ENCODE results near the gene ISL1. TPM values are rescaled to one million over a fixed set of nuclear protein-coding genes. Genes with fewer than 3 reads are reported as not detected.

The ISL1 gene
- polyA plus RNA-seq, 1 donor (not counting 4 experiments of a cell fraction or from before 2014, with no cell fraction given): 4.5 TPM

- H3K79me2 ChIP-seq (ENCODE audit: control insufficient read depth, insufficient read depth, low read length): no peaks in the 10 kb centered on the region
- no peak overlapping the region for H3K9ac ChIP-seq (ENCODE audit: control insufficient read depth, extremely low read depth, insufficient read depth, low read length)
- H4K20me1 ChIP-seq (ENCODE audit: control insufficient read depth, extremely low read depth, insufficient read depth, low read length): no peaks in the 10 kb centered on the region
- H3K9me3 ChIP-seq (ENCODE audit: control insufficient read depth, low read depth, low read length): no peaks in the 10 kb centered on the region
- dilution Hi-C loops (cut with MboI; ENCODE audit: extremely low pct_ligation_motif_present, low sequenced_read_pairs): no loop called here
- no peak overlapping the region for H2AFZ ChIP-seq (ENCODE audit: control insufficient read depth, low read length)
- TF ChIP-seq CTCF (optimal IDR thresholded peaks at IDR 0.05 in 1 of 3, IDR thresholded peaks at IDR 0.05 in 1 of 3, conservative IDR thresholded peaks at IDR 0.05 in 1 of 3; ENCODE audit: extremely low read depth in 1 of 3, insufficient read depth in 2 of 3, low read length in 3 of 3) (no peak), EZH2 (IDR thresholded peaks at IDR 0.05; ENCODE audit: low read length) (no peak)
- H3K27me3 ChIP-seq (ENCODE audit: control insufficient read depth, extremely low read depth, insufficient read depth, low read length): peaks cover 4% of the 10 kb centered on the region
- FAIRE-seq (no peak), DNase-seq (ENCODE audit: low read depth, low spot score) (no peak)
- H3K4me1 ChIP-seq (ENCODE audit: control insufficient read depth, extremely low read depth, insufficient read depth, low read length): peaks cover 8% of the 10 kb centered on the region
- H3K36me3 ChIP-seq (ENCODE audit: control insufficient read depth in 2 of 2, extremely low read depth in 1 of 2, insufficient read depth in 2 of 2, low read length in 2 of 2): no peaks in the 10 kb centered on the region
- no peak overlapping the region for H3K4me2 ChIP-seq (ENCODE audit: control insufficient read depth, extremely low read depth, insufficient read depth, low read depth, low read length)
- H3K9me1 ChIP-seq (ENCODE audit: control insufficient read depth, extremely low read depth, insufficient read depth, low read length): no peaks in the 10 kb centered on the region
- no peak overlapping the region for H3K4me3 ChIP-seq (ENCODE audit: control insufficient read depth in 2 of 3, extremely low read depth in 1 of 3, insufficient read depth in 2 of 3, low read depth in 1 of 3, low read length in 3 of 3)
- H3K27ac ChIP-seq (ENCODE audit: control insufficient read depth, insufficient read depth, low read length): no peak overlapping the region
Measured at GRCh38 chr5:51376509-51376908, 6.7 kb upstream of the ISL1 start.

GRCh38 chr5:51377151-51378060 lies 5.8 kb upstream of the ISL1 start:
- H2AFZ ChIP-seq (ENCODE audit: control insufficient read depth, low read length): no peak overlapping the region
- no peak overlapping the region for H3K27ac ChIP-seq (ENCODE audit: control insufficient read depth, insufficient read depth, low read length)
- TF ChIP-seq CTCF (optimal IDR thresholded peaks at IDR 0.05 in 1 of 3, IDR thresholded peaks at IDR 0.05 in 1 of 3, conservative IDR thresholded peaks at IDR 0.05 in 1 of 3; ENCODE audit: extremely low read depth in 1 of 3, insufficient read depth in 2 of 3, low read length in 3 of 3) (no peak), EZH2 (IDR thresholded peaks at IDR 0.05; ENCODE audit: low read length) (no peak)
- dilution Hi-C loops (cut with MboI; ENCODE audit: extremely low pct_ligation_motif_present, low sequenced_read_pairs): no loop called here
- H3K4me2 ChIP-seq (ENCODE audit: control insufficient read depth, extremely low read depth, insufficient read depth, low read depth, low read length): no peak overlapping the region
- no peak overlapping the region for H3K9ac ChIP-seq (ENCODE audit: control insufficient read depth, extremely low read depth, insufficient read depth, low read length)
- no peaks in the 10 kb centered on the region for H3K9me3 ChIP-seq (ENCODE audit: control insufficient read depth, low read depth, low read length)
- no peaks in the 10 kb centered on the region for H4K20me1 ChIP-seq (ENCODE audit: control insufficient read depth, extremely low read depth, insufficient read depth, low read length)
- DNase-seq (ENCODE audit: low read depth, low spot score) (no peak), FAIRE-seq (no peak)
- H3K36me3 ChIP-seq (ENCODE audit: control insufficient read depth in 2 of 2, extremely low read depth in 1 of 2, insufficient read depth in 2 of 2, low read length in 2 of 2): no peaks in the 10 kb centered on the region
- H3K27me3 ChIP-seq (ENCODE audit: control insufficient read depth, extremely low read depth, insufficient read depth, low read length): peaks cover 4% of the 10 kb centered on the region
- no peaks in the 10 kb centered on the region for H3K9me1 ChIP-seq (ENCODE audit: control insufficient read depth, extremely low read depth, insufficient read depth, low read length)
- H3K4me1 ChIP-seq (ENCODE audit: control insufficient read depth, extremely low read depth, insufficient read depth, low read length): peaks cover 12% of the 10 kb centered on the region
- no peak overlapping the region for H3K4me3 ChIP-seq (ENCODE audit: control insufficient read depth in 2 of 3, extremely low read depth in 1 of 3, insufficient read depth in 2 of 3, low read depth in 1 of 3, low read length in 3 of 3)
- peaks cover 4% of the 10 kb centered on the region for H3K79me2 ChIP-seq (ENCODE audit: control insufficient read depth, insufficient read depth, low read length)
